GM21423 (cell line): Measurements from ENCODE around the gene IVD.

Experiments used
- ATAC-seq: cut with Tn5 transposase; IDR thresholded peaks from one replicate; pipeline ENCODE4 v1.9.1; 2021; ENCODE audit warnings: mild to moderate bottlenecking, moderate library complexity; ENCODE audit not compliant: unreplicated experiment

IVD gene

DNA sequence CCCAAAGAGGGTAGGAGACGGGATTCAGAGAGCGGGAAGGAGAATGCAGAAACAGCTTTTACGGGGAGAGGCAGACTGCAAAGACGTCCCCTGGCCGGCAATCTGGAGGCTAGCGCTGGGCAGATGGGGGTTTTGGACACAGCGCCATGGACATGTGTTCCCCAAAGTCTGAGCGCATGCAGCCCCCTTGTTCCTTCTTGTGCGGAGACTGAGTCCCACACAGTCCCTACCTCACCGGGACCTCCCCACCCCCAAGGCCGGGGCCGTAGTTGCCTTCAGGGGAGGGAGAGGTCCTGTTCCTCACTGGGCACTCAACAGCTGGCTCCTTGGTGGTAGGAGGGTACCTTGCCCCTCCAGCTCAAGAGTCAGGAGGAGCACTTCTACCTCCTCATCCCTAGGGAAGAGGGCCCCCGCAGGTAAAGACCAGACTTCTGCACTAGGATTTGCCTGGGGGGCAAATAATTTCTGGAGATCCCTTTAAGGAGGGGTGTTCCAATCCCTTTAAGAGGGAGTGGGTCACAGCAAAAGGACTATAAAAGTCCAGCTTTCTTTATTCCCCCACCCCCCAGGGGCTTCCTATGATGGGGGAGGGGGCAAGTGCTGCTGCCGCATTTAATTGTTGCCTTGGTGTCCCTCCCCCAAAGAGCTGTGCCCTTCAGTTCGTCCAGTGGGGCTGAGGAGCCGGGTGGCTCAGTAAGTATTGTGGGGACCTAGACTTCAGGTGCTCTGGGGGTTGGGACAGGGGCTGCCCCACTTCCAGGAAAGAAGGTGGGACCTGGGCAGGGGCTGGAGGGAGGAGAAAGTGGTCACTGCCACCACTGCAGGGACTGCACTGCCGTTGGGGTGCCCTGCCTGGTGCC lies 31.5 kb downstream of the IVD start:
- no peak for ATAC-seq

DNA sequence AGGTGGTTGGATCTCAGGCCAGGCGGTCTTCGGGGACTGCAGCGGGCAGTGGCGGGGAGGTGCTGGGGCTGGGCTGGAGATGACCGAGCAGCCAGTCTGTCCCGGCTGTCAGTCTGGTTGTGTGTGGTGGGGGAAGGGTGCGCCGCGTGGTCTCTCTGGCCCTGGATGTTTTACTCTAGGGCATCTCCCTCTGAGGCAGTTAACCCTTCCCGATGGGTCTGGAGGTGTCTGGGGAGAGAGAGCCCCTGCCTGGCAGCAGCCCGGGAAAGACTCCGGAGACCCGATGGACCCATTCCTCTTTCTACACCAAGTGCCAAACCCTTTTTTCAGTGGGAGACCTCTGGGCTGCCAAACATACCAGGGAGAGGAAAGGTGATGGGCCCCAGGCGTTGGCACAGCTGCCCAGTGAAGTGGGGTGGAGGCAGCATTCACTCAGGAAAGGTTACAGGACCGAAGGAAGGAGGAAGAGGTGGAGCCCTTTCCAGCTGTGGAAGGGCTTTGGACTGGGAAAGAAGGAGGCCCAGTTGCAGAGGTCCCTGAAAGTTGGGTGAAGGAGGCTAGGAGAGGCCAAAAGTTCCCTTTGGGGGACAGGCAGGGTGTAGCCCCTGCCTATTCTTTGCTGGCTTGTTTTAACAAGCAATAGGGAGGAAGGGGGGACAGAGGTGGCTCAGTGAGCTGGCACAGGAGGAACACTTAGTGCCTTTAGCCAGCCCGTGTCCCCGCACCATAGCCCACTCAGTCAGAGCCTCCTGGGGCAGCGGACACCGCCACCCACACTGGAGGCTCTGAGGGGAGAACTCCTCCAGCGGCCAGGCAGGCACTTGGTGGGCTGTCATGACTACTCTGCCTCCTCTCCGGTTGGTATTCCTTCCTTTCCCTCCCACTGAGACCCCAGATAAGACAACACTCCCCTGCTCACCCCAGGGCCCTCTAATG lies 32.4 kb downstream of the IVD start:
- no peak for ATAC-seq

GRCh38 chr15:40438712-40439111 lies 33.1 kb downstream of the IVD start:
- no peak for ATAC-seq

DNA sequence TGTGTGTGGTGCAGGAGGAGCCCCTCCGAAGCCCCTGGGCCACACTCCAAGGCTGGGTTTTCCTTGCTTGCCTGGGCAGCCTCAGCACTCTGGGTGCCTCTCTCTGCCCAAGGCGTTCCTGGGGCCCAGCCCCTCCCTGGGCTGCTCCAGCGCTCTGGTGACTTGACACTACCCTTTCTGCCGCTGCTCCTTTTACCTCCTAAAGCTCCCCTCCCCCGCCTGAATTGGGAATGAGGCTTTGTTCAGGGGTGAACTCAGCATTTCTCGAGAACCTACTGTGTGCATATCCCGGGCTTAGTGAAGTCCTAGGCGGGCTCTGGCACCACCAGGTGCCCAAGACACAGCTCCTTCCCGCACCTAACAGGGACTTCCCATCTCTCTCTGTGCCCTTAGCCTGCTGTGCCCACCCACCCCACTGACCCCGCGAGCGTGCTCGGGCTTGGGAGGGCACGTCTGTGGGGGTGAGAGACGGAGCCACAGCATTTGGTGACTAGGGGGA lies 33.9 kb downstream of the IVD start:
- no peak for ATAC-seq

GRCh38 chr15:40439960-40440742 lies 34.6 kb downstream of the IVD start:
- no peak for ATAC-seq

DNA sequence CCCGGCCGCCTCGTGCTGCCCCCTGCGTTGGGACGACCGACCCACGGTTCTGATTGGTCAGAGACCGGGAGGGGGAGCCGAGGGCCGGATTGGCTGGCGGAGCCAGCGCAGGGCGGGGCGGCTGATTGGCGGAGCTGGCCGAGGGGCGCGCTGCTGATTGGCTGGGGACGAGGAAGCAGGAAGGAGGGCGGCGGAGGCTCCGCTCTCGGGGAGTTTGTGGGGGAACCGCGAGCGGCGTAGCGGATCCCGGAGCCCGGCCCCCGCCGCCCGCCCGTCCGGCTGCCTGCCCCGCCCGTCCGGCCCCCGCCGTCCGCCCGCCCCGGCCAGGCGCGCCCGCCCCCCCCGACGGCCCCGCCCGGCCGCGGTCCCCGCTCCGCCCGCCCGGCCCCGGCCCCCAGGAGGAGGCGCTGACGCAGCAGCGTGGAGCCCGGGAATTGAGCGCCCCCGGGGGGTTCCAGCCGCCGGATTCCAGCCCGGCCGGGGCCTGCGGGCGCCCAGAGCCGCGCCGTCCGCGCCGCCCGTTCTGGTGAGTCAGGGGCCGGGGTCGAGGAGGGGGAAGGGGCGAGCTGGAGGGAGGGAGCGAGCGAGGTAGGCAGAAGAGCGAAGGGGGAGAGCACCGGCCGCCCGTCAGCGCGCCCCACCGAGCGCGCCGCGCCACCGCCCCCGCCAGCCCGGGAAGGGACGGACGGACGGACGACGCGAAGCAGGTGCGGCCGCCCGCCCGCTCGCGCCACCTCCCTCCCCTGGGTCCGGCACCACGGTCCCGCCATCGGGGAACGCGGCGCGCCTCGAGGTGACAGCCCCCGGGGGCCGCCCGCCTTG lies 35.4 kb downstream of the IVD start, which contains the start of gene BAHD1:
Gene BAHD1 (plus strand): TSS at position 211 of the 822 bp plus-strand sequence. CDS start 17,512 bp downstream, outside the sequence.
- ATAC-seq = peak; percentile 90

GRCh38 chr15:40441565-40442531 lies 36.3 kb downstream of the IVD start:
- ATAC-seq = peak; percentile 5

- ATAC-seq = no peak
Measured at GRCh38 chr15:40443255-40443654, 37.7 kb downstream of the IVD start.

GRCh38 chr15:40443846-40444245 lies 38.3 kb downstream of the IVD start:
- ATAC-seq = no peak

- ATAC-seq = no peak
Measured at GRCh38 chr15:40444736-40445135, 39.1 kb downstream of the IVD start.

DNA sequence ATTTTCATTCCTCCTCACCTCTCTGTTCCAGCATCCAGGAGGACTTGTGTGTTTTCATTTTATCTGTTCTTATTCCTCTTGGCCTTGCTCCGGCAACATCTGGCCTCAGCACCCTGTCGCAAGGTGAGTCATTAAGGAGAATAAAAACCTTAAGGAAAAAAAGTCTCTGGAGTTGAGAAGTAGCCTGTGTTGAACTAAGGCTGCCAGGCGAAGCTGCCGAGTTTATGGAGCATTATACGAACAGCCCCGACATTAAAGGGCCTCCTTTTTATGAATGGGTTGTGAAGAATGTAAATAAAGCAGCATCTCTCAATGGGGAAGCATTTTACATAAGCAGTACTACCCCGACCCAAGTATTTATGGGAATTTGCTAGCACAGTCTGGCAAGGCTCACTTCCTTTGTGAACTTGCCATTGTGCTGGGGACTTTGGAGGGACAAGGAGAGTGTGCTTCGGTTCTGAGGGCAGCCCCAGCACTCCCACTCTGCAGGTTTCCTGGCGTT lies 39.9 kb downstream of the IVD start:
- no peak for ATAC-seq

DNA sequence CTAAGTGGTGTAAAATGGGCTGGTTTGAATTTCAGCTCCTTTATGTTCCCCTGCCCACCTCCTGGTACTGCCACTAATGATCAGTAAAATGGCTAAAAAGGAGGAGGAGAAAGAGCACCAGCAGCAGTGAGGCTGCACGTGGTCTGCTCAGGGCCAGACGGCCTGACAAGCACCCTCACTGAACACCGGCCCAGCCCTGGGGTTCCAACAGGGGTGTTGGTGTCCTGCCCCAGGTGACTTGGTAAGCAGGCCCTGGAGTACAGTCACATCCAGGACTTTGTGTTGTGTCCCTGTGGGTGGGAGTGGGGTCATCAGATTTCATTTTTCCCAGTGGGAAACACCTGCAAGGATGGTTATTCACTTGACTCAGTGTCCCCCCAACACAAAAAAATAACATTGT lies 40.5 kb downstream of the IVD start:
- ATAC-seq = no peak

- no peak for ATAC-seq
Measured at GRCh38 chr15:40448354-40448753, 42.8 kb downstream of the IVD start.

DNA sequence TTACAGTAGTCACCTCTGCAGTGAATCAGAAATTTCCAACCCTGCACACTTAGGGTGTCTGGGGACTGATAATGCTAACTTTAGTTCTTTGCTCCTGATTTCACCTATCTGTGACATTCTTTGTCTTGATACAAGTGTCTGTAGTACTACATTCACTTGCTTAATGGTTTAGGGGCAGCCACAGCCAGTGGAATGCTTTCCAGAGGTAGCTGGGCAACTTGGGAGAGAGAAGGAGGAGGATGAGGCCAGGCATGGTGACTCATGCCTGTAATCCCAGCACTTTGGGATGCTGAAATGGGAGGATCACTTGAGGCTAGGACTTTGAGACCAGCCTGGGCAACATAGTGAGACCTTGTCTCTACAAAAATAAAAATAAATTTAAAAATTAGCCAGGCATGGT lies 43.7 kb downstream of the IVD start:
- no peak for ATAC-seq

DNA sequence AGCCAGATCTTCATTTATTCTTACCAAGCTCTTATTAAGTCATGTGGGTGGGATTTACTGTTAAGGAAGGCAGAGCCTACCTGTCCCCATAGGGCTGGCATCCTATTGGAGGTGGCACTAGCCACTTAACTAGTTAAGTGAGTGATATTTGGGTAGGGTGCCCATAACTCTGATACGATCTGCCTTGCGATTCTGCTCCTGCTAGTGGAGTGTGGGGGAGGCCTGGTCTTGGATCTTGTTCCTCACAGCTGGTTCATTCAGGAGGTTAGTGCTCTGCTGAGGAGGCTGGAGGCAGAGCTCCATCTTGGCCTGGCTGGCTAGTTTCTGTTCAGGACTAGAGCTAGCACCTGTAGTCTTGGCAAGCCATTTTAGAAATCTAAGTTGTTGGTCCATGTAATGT lies 44.5 kb downstream of the IVD start:
- ATAC-seq = no peak

GRCh38 chr15:40451527-40452158 lies 46.0 kb downstream of the IVD start:
- ATAC-seq = no peak

DNA sequence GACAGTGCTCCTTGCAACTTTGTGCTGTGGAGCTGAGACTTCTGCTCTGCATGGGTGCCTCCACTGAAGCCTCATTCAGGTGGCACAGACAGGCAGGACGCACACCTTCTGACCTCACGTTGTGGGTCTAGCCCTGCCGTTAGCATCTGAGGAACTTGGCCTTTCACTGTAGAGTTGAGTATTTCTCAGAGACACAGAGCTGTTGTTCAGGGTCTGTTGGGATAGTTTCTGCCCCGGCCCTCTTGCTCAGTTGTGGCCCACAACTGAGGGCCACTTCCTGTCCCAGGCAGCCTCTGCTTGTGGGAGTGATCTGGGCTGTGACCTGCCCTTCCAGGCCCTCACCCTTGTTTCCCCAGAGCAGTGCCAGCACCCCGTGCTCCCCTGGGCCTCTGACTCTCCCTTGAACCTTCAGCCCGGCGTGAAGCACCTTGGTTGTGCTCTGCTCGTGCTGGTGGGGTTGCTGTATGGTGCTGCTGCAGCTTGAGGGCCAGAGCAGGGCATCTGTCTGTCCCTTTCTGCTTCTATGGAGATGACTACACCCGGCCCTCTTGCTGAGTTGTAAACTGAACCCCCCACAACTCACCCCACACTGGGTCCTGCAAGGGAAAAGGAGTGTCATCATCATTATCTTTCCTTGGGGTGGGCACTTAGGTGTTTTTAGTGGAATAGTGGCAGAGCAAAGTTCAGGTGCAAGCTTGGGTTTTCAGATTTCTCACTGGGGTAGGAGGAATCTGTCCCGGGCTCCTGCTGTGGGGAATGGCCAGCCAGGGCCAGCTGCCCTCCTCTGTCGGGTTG lies 46.9 kb downstream of the IVD start:
- no peak for ATAC-seq
